ENCODE measurements around the gene PTBP1. TPM values are rescaled to one million over a fixed set of nuclear protein-coding genes. Genes with fewer than 3 reads are reported as not detected.

Gene PTBP1
- total RNA-seq, 1 experiment from 2014 or later = 510 TPM

- BruUV-seq (replicated peaks) = no TSS peak
- H3K9me3 Mint-ChIP-seq (ENCODE audit: unreplicated experiment) = no peaks in the 10 kb centered on the region
- peaks cover 3% of the 10 kb centered on the region; the same call in 1 of the 2 replicates for H3K36me3 ChIP-seq (ENCODE audit: control insufficient read depth, insufficient read depth, low read length)
- peak within 1 kb of the TSS; percentile 77 for H3K4me3 Mint-ChIP-seq (ENCODE audit: unreplicated experiment)
- H3K27me3 ChIP-seq (replicated peaks; ENCODE audit: control insufficient read depth, insufficient read depth, low read length) = no peaks in the 10 kb centered on the region
- H3K4me3 ChIP-seq (ENCODE audit: low read depth, low read length) = peak within 1 kb of the TSS; percentile 52
- H3K27ac Mint-ChIP-seq (ENCODE audit: unreplicated experiment) = peak within 1 kb of the TSS; percentile 97
- peaks cover 14% of the 10 kb centered on the region for H3K9me3 ChIP-seq
- intact Hi-C loops (cut with micrococcal nuclease; ENCODE audit: unreplicated experiment) = loop anchor here (5.0 kb wide), 1 partner anchor 89 kb away; the partner anchor contains the start of gene RNF126
- TF ChIP-seq, protein P1, sequence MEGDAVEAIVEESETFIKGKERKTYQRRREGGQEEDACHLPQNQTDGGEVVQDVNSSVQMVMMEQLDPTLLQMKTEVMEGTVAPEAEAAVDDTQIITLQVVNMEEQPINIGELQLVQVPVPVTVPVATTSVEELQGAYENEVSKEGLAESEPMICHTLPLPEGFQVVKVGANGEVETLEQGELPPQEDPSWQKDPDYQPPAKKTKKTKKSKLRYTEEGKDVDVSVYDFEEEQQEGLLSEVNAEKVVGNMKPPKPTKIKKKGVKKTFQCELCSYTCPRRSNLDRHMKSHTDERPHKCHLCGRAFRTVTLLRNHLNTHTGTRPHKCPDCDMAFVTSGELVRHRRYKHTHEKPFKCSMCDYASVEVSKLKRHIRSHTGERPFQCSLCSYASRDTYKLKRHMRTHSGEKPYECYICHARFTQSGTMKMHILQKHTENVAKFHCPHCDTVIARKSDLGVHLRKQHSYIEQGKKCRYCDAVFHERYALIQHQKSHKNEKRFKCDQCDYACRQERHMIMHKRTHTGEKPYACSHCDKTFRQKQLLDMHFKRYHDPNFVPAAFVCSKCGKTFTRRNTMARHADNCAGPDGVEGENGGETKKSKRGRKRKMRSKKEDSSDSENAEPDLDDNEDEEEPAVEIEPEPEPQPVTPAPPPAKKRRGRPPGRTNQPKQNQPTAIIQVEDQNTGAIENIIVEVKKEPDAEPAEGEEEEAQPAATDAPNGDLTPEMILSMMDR (IDR thresholded peaks at IDR 0.05; ENCODE audit: insufficient read depth in 1 of 2, low read depth in 1 of 2, low read length in 1 of 2, severe bottlenecking in 1 of 2, unreplicated experiment in 1 of 2) = no peak
- ChIA-PET POLR2A (interaction anchor here (1.0 to 1.3 kb wide), 2 partner anchors 12 to 88 kb away, joined by 5 to 11 read pairs; partner anchors contain the start of gene RNF126), CTCF (interaction anchor here (0.5 kb wide), 1 partner anchor 166 kb away, joined by 3 read pairs; no protein-coding TSS in a partner anchor)
- H3K36me3 Mint-ChIP-seq (ENCODE audit: insufficient read depth, unreplicated experiment) = peaks cover 40% of the 10 kb centered on the region
- H3K4me1 ChIP-seq = peaks cover 28% of the 10 kb centered on the region
- peak; percentile 93 to 95 for DNase-seq
- no peaks in the 10 kb centered on the region for H3K4me1 Mint-ChIP-seq (ENCODE audit: low read depth, unreplicated experiment)
- H3K27me3 Mint-ChIP-seq (ENCODE audit: insufficient read depth, unreplicated experiment) = no peaks in the 10 kb centered on the region
Observed at GRCh38 chr19:750640-751423, 46.4 kb upstream of the PTBP1 start, which contains the start of gene MISP. Gene MISP, plus strand, starts transcription at chr19:751112. Its CDS starts 5,835 bp downstream, at chr19:756947.

DNA sequence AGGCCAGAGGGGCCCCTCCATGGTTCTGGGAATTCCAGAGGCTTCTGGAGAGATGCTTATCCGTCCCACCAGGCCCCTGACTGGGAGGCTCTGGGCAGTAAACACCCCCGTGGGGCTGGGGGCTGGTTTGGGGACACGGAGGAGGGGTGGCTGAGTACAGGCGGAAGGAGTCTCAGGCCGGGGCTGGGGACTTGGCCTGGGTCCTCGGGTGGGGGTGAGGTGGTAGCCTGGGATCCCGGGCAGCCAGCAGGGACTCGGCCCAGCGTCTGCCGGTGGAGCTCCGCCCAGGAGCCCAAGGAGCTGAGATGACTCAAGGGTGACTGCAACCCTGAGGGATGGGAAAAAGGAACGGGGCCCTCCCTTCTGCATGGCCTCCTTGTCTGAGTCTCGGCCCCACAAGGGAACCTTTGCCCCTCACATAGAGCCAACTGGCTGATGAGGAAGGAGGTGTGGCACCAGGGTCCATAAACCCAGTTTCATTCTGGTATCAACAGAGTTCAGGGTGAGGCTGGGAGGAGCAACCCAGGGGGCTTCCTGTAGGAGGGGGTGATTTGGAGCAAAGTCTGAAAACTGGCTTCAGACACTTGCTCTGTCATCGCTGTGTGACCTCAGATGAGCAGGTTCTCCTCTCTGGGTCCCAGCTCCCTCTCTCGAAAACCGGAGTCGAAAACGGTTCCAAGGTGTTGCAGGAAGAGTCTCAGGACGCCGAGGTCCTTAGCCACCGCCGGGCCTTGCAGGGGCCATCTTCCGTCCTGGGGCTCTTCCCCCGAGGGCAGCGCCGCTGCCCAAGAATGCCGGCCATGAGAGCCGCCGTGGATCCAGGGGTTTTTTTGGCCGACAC, 45.5 kb upstream of the PTBP1 start:
- Histone ChIP-seq H3K36me3 (ENCODE audit: control insufficient read depth, insufficient read depth, low read length) (peaks cover 10% of the 10 kb centered on the region), H3K4me3 (ENCODE audit: low read depth, low read length) (peak overlapping the region; percentile 52), H3K4me1 (peaks cover 28% of the 10 kb centered on the region), H3K27me3 (replicated peaks; ENCODE audit: control insufficient read depth, insufficient read depth, low read length) (no peaks in the 10 kb centered on the region), H3K9me3 (peaks cover 14% of the 10 kb centered on the region)
- H3K4me1 Mint-ChIP-seq (ENCODE audit: low read depth, unreplicated experiment) = no peaks in the 10 kb centered on the region
- intact Hi-C loops (cut with micrococcal nuclease; ENCODE audit: unreplicated experiment) = loop anchor here (1.0 to 5.0 kb wide), 3 partner anchors 13 to 89 kb away; partner anchors contain the start of gene RNF126
- H3K9me3 Mint-ChIP-seq (ENCODE audit: unreplicated experiment) = no peaks in the 10 kb centered on the region
- ChIA-PET CTCF (interaction anchor here (0.5 to 1.2 kb wide), 2 partner anchors 10 to 166 kb away, joined by 3 read pairs; no protein-coding TSS in a partner anchor), POLR2A (interaction anchor here (0.5 to 1.5 kb wide), 14 partner anchors 13 to 314 kb away, joined by 3 to 12 read pairs (median 4); partner anchors contain the start of genes PTBP1, RNF126 and WDR18)
- H3K27ac Mint-ChIP-seq (ENCODE audit: unreplicated experiment) = peak overlapping the region; percentile 97
- peak; percentile 83 to 93 for DNase-seq
- H3K36me3 Mint-ChIP-seq (ENCODE audit: insufficient read depth, unreplicated experiment) = peaks cover 49% of the 10 kb centered on the region
- TF ChIP-seq, protein P1 (IDR thresholded peaks at IDR 0.05; ENCODE audit: insufficient read depth in 1 of 2, low read depth in 1 of 2, low read length in 1 of 2, severe bottlenecking in 1 of 2, unreplicated experiment in 1 of 2) = no peak
- H3K4me3 Mint-ChIP-seq (ENCODE audit: unreplicated experiment) = peak overlapping the region; percentile 77
- BruUV-seq (replicated peaks) = TSS peak; percentile 93
- H3K27me3 Mint-ChIP-seq (ENCODE audit: insufficient read depth, unreplicated experiment) = no peaks in the 10 kb centered on the region
